HepG2 (cell line): Measurements from ENCODE around the gene TTC23. TPM values are rescaled to one million over a fixed set of nuclear protein-coding genes. Genes with fewer than 3 reads are reported as not detected.

Experiments used
- CC2D1A ChIP-seq: sonication (generic); formaldehyde crosslinking; IDR thresholded peaks from 2 replicates; pipeline ENCODE4 v1.8.1; 2023; ENCODE audit warnings: mild to moderate bottlenecking, missing genetic modification reagents
- FOXA1 ChIP-seq, 2 experiments: fragments of 450-650 bp in 1 of 2; sonication (generic) in 1 of 2; formaldehyde crosslinking in 1 of 2; IDR thresholded peaks; 2 replicates each; pipeline versions ENCODE4 v1.4.0 to v1.6.1; 2016 to 2020; ENCODE audit warnings: missing genetic modification reagents in 1 of 2
- GTF2F1 ChIP-seq: fragments of 150-350 bp; IDR thresholded peaks from 2 replicates; pipeline ENCODE4 v1.6.1; 2014; ENCODE audit warnings: low read length
- KLF6 ChIP-seq: IDR thresholded peaks from 2 replicates; pipeline ENCODE4 v1.8.0; 2016; ENCODE audit warnings: missing biosample characterization, missing genetic modification reagents
- PHF5A ChIP-seq: IDR thresholded peaks from one replicate; pipeline ENCODE4 v1.6.1; 2018; ENCODE audit warnings: low read depth, missing genetic modification reagents; ENCODE audit not compliant: unreplicated experiment
- SMAD3 ChIP-seq: sonication (generic); formaldehyde crosslinking; IDR thresholded peaks from 2 replicates; pipeline ENCODE4 v1.4.0; 2020; ENCODE audit warnings: missing genetic modification reagents
- SRSF9 ChIP-seq: fragments of 200-400 bp; formaldehyde crosslinking; IDR thresholded peaks from 2 replicates; pipeline ENCODE4 v1.6.1; 2018; ENCODE audit warnings: borderline replicate concordance, mild to moderate bottlenecking, low read depth, low read length; ENCODE audit not compliant: insufficient read depth, poor library complexity, severe bottlenecking
- TBP ChIP-seq: sonication (generic); formaldehyde crosslinking; IDR thresholded peaks from 2 replicates; pipeline ENCODE4 v1.5.0; 2020; ENCODE audit warnings: missing genetic modification reagents
- ZBTB38 ChIP-seq: sonication (generic); formaldehyde crosslinking; IDR thresholded peaks from 2 replicates; pipeline ENCODE4 v1.5.1; 2020; ENCODE audit warnings: mild to moderate bottlenecking, missing genetic modification reagents
- ZFP82 ChIP-seq: sonication (generic); formaldehyde crosslinking; IDR thresholded peaks from 2 replicates; pipeline ENCODE4 v1.5.1; 2020; ENCODE audit warnings: mild to moderate bottlenecking, missing genetic modification reagents, borderline replicate concordance
- ZKSCAN5 ChIP-seq: sonication (generic); formaldehyde crosslinking; IDR thresholded peaks from 2 replicates; pipeline ENCODE4 v1.5.1; 2020; ENCODE audit warnings: mild to moderate bottlenecking, missing genetic modification reagents
- ZNF282 ChIP-seq: fragments of 450-650 bp; IDR thresholded peaks from 2 replicates; pipeline ENCODE4 v1.6.1; 2018; ENCODE audit not compliant: partially characterized antibody
- ZNF296 ChIP-seq: sonication (generic); formaldehyde crosslinking; conservative IDR thresholded peaks from 2 replicates; pipeline ENCODE4 v1.5.0; 2020; ENCODE audit warnings: mild to moderate bottlenecking, missing genetic modification reagents
- ZNF3 ChIP-seq: IDR thresholded peaks from 2 replicates; pipeline ENCODE4 v1.7.0; 2017; ENCODE audit warnings: inconsistent platforms
- ZNF451 ChIP-seq: sonication (generic); formaldehyde crosslinking; IDR thresholded peaks from 2 replicates; pipeline ENCODE4 v1.5.0; 2020; ENCODE audit warnings: mild to moderate bottlenecking, missing genetic modification reagents
- ZNF629 ChIP-seq: sonication (generic); formaldehyde crosslinking; conservative IDR thresholded peaks from 2 replicates; pipeline ENCODE4 v1.5.0; 2020; ENCODE audit warnings: missing genetic modification reagents
- ZSCAN30 ChIP-seq: sonication (generic); formaldehyde crosslinking; IDR thresholded peaks from 2 replicates; pipeline ENCODE4 v1.5.0; 2020; ENCODE audit warnings: mild to moderate bottlenecking, missing genetic modification reagents
- polyA plus RNA-seq, 8 experiments: library from polyadenylated mRNA; depleted of rRNA in 3 of 8; stranded (reverse) in 7 of 8; unstranded in 1 of 8; fragments of >200 nt; fragmentation: Illumina TruSeq in 4 of 8; extraction: Trizol in 4 of 8; gene quantifications; 2 replicates each; pipeline versions ENCODE4 v1.2.1 to v1.2.3, GENCODE V29; 2011 to 2016; ENCODE audit warnings: low read depth in 4 of 8, missing spikeins in 1 of 8, mixed read lengths in 1 of 8; ENCODE audit not compliant: insufficient read depth in 1 of 8
- total RNA-seq, 5 experiments: library from RNA; depleted of rRNA; stranded (reverse); fragments of >200 nt; fragmentation: Illumina TruSeq; extraction: Trizol; gene quantifications; 2 replicates each; pipeline ENCODE4 v1.2.3, GENCODE V29; 2016; ENCODE audit warnings: low read depth in 1 of 5
- TF ChIP-seq, protein P1 (sequence below): sonication (generic); formaldehyde crosslinking; IDR thresholded peaks from 2 replicates; pipeline ENCODE4 v1.4.0; 2020; ENCODE audit warnings: mild to moderate bottlenecking, low read depth, missing genetic modification reagents
- TF ChIP-seq, protein P2 (sequence below): IDR thresholded peaks from 2 replicates; pipeline ENCODE4 v1.6.1; 2016; ENCODE audit warnings: missing genetic modification reagents, missing compliant biosample characterization
- TF ChIP-seq, protein P3 (sequence below): sonication (generic); formaldehyde crosslinking; IDR thresholded peaks from 2 replicates; pipeline ENCODE4 v1.4.0; 2020; ENCODE audit warnings: missing genetic modification reagents, mild to moderate bottlenecking, borderline replicate concordance

The TTC23 gene
- total and polyA plus RNA-seq, 2 of the 13 experiments (the other 11 are each of a cell fraction or from before 2014, with no cell fraction given): 1.6 to 11.7 TPM

GRCh38 chr15:99104788-99105513 lies 144.4 kb downstream of the TTC23 start, which contains the start of gene SYNM (continued):
- TF ChIP-seq ZBTB38 (CRISPR knock-in tag) (peak; percentile 86; the same call in 1 of the 2 replicates), ZNF451 (CRISPR knock-in tag) (no peak), GTF2F1 (no peak), ZFP82 (CRISPR knock-in tag) (peak; percentile 76; the same call in 1 of the 2 replicates), TBP (CRISPR knock-in tag) (no peak), ZSCAN30 (no peak), SMAD3 (no peak), KLF6 (CRISPR knock-in tag) (no peak), ZNF282 (no peak), ZNF296 (CRISPR knock-in tag) (no peak), SRSF9 (no peak), FOXA1 (IDR thresholded peaks at IDR 0.05) (no peak), FOXA1 (CRISPR knock-in tag; IDR thresholded peaks at IDR 0.05) (no peak), ZNF3 (no peak), ZNF629 (CRISPR knock-in tag) (no peak; the same call in 1 of the 2 replicates), ZKSCAN5 (CRISPR knock-in tag) (no peak), PHF5A (CRISPR knock-in tag) (no peak), CC2D1A (no peak)
- TF ChIP-seq, protein P1, sequence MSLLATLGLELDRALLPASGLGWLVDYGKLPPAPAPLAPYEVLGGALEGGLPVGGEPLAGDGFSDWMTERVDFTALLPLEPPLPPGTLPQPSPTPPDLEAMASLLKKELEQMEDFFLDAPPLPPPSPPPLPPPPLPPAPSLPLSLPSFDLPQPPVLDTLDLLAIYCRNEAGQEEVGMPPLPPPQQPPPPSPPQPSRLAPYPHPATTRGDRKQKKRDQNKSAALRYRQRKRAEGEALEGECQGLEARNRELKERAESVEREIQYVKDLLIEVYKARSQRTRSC (CRISPR knock-in tag): no peak
- TF ChIP-seq, protein P2, sequence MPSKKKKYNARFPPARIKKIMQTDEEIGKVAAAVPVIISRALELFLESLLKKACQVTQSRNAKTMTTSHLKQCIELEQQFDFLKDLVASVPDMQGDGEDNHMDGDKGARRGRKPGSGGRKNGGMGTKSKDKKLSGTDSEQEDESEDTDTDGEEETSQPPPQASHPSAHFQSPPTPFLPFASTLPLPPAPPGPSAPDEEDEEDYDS (CRISPR knock-in tag): peak; percentile 85
- TF ChIP-seq, protein P3, sequence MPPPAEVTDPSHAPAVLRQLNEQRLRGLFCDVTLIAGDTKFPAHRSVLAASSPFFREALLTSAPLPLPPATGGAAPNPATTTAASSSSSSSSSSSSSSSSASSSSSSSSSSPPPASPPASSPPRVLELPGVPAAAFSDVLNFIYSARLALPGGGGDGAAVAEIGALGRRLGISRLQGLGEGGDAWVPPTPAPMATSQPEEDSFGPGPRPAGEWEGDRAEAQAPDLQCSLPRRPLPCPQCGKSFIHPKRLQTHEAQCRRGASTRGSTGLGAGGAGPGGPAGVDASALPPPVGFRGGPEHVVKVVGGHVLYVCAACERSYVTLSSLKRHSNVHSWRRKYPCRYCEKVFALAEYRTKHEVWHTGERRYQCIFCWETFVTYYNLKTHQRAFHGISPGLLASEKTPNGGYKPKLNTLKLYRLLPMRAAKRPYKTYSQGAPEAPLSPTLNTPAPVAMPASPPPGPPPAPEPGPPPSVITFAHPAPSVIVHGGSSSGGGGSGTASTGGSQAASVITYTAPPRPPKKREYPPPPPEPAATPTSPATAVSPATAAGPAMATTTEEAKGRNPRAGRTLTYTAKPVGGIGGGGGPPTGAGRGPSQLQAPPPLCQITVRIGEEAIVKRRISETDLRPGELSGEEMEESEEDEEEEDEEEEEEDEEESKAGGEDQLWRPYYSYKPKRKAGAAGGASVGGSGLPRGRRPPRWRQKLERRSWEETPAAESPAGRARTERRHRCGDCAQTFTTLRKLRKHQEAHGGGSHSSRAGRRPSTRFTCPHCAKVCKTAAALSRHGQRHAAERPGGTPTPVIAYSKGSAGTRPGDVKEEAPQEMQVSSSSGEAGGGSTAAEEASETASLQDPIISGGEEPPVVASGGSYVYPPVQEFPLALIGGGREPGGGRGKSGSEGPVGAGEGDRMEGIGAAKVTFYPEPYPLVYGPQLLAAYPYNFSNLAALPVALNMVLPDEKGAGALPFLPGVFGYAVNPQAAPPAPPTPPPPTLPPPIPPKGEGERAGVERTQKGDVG (CRISPR knock-in tag): no peak
